ENCODE data around the gene COX20. TPM values are rescaled to one million over a fixed set of nuclear protein-coding genes. Genes with fewer than 3 reads are reported as not detected.

Gene COX20, protein sequence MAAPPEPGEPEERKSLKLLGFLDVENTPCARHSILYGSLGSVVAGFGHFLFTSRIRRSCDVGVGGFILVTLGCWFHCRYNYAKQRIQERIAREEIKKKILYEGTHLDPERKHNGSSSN
- total RNA-seq (10 to 100 TPM; 43.5 to 77.4 (median 59.8) TPM), polyA plus RNA-seq (100 to 1,000 TPM in 1 of 2 donors, 10 to 100 TPM in 1; 58.3 to 122 TPM)
- long read RNA-seq, donor 1, transcript COX20-202 (3 exons, 1,005 nt), result major isoform, 76 of 177 reads
- long read RNA-seq, donor 1, transcript COX20-203 (4 exons, 2,631 nt), result minor isoform, 68 of 177 reads
- long read RNA-seq, donor 1, partial matches to known transcripts, result 7 of 177 reads
- long read RNA-seq, donor 1, other reads (novel, unspliced or antisense), result 19 of 177 reads
- long read RNA-seq, donor 2, transcript COX20-203 (4 exons, 2,631 nt), result major isoform, 106 of 225 reads
- long read RNA-seq, donor 2, transcript COX20-202 (3 exons, 1,005 nt), result minor isoform, 98 of 225 reads
- long read RNA-seq, donor 2, partial matches to known transcripts, result 4 of 225 reads
- long read RNA-seq, donor 2, other reads (novel, unspliced or antisense), result 11 of 225 reads
- long read RNA-seq, donor 3, transcript COX20-203 (4 exons, 2,631 nt), result major isoform, 66 of 122 reads
- long read RNA-seq, donor 3, transcript COX20-202 (3 exons, 1,005 nt), result minor isoform, 39 of 122 reads
- long read RNA-seq, donor 3, partial matches to known transcripts, result 6 of 122 reads
- long read RNA-seq, donor 3, other reads (novel, unspliced or antisense), result 9 of 122 reads

DNA sequence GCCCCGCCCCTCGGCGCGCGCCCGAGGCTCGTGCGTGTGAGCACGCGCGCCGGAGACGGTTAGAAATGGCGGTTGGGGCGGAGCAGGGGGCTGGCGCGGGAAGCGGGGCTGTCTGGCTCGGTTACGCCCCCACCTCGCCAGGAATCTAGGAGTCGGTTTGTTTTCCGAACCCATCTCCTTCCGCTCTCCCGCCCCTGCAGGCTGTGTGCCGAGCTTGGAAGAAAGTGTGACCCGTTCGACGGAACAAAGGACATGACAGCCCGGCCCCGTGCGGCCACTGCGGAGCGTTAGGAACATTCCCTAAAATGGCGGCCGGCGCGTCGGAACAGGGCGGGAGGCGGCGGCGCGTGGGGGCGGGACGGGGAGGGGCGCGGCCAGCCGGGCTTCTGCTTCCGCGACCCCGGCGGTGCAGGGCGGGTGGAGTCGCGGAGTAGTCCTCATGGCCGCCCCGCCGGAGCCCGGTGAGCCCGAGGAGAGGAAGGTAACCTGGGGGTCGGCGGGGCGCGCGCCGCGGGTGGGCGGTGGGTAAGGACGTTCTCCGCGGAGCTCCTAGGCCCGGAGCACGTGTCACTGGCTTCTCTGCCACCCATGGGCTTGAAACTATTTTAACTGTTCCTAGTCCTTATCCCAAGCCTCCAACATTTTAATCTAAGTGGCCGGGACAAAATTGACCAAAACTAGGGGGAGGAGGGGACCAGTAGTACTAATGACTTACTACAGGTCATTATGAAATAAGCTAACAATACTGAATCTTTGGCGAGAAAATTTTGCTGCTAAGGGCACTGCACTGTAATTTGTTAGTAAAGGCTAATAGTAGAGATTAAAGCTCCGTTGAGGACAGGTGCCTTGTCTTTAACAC, at the start of gene COX20:
Gene COX20, plus strand, starts transcription at position 383 of the 859 bp plus-strand sequence. Its CDS starts 57 bp downstream, at position 440.
- ATAC-seq (peak; percentile 80 to 93 (median 87)), DNase-seq (peak; percentile 92 to 94 (median 93))
- peak in 1 of 2 donors; percentile 33 for TF ChIP-seq POLR2A (IDR thresholded peaks at IDR 0.05)
- TF ChIP-seq, protein P1, sequence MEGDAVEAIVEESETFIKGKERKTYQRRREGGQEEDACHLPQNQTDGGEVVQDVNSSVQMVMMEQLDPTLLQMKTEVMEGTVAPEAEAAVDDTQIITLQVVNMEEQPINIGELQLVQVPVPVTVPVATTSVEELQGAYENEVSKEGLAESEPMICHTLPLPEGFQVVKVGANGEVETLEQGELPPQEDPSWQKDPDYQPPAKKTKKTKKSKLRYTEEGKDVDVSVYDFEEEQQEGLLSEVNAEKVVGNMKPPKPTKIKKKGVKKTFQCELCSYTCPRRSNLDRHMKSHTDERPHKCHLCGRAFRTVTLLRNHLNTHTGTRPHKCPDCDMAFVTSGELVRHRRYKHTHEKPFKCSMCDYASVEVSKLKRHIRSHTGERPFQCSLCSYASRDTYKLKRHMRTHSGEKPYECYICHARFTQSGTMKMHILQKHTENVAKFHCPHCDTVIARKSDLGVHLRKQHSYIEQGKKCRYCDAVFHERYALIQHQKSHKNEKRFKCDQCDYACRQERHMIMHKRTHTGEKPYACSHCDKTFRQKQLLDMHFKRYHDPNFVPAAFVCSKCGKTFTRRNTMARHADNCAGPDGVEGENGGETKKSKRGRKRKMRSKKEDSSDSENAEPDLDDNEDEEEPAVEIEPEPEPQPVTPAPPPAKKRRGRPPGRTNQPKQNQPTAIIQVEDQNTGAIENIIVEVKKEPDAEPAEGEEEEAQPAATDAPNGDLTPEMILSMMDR (IDR thresholded peaks at IDR 0.05), result peak in 2 of 12 donors; percentile 13 to 29
- Histone ChIP-seq H3K27ac (peak within 1 kb of the TSS; percentile 96 to 100 (median 98)), H3K4me3 (peak within 1 kb of the TSS; percentile 48 to 86 (median 78)), H3K36me3 (peaks cover 0 to 28% (median 12%) of the 10 kb centered on the region in 9 donors), H3K9me3 (no peaks in the 10 kb centered on the region), H3K27me3 (no peaks in the 10 kb centered on the region), H3K4me1 (peaks cover 3 to 53% (median 26%) of the 10 kb centered on the region in 12 donors)
- intact Hi-C loops (cut with DNase I), result loop anchor here in 9 of 10 donors (1.0 to 10.0 kb wide), 9 partner anchors 29 to 1581 kb away; partner anchors contain the start of genes HNRNPU (in 7 of the 9), CEP170 (in 1 of the 9), DESI2 (in 1 of the 9) and SDCCAG8 (in 1 of the 9)
- WGBS, 4 donors, result 0 to 4% (median 1%) methylated on average over 12 to 77 of the region's 77 CpGs

DNA sequence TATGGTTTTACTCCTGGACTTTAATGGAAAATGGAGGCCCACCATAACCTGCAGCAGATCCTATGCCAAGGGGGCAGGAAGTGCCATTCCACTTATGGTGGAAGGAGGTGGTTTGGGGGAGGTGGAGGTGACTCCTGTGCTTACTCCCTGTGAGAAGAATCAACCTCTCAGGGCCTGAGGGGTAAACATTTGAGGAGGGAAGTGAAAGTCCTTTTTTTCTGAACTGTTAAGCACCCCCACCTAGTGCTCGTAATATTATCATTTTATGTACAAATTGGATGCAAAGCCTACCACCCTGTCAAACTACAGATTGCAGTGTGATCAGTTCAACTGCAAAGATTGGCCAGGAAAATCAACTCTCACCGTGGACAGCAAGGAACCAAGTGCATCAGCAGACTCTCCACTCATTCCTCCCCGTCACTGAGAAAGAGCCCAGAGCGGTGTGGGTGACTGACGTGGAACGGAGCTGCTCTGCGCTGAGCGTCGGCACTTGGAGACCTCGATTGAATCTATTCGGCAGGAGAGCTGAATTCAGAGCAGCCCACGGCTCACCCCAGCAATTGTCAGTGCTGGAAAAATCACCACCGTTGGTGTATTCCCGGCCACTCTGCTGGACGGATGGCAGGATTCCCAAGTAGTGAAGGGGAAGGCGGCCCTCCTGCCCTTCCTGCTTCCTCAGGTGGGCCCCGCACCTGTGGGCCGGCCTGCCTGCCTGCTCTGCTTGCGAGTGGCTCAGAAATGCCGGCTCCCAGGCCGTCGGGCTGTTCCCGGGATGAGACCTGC, 46.8 kb upstream of the COX20 start:
- TF ChIP-seq, protein P1 (IDR thresholded peaks at IDR 0.05), result no peak
- TF ChIP-seq POLR2A (IDR thresholded peaks at IDR 0.05), result no peak
- intact Hi-C loops (cut with DNase I), result loop anchor here in 1 of 10 donors (2.0 kb wide), 1 partner anchor 184 kb away; no protein-coding TSS in a partner anchor
- Histone ChIP-seq H3K4me1 (no peaks in the 10 kb centered on the region), H3K27me3 (no peaks in the 10 kb centered on the region), H3K4me3 (no peak overlapping the region), H3K36me3 (no peaks in the 10 kb centered on the region), H3K9me3 (no peaks in the 10 kb centered on the region), H3K27ac (no peak overlapping the region)
- WGBS, 4 donors, result 76 to 86% (median 79%) methylated on average over 21 to 23 of the region's 23 CpGs
- no peak for DNase-seq
- no peak for ATAC-seq

DNA sequence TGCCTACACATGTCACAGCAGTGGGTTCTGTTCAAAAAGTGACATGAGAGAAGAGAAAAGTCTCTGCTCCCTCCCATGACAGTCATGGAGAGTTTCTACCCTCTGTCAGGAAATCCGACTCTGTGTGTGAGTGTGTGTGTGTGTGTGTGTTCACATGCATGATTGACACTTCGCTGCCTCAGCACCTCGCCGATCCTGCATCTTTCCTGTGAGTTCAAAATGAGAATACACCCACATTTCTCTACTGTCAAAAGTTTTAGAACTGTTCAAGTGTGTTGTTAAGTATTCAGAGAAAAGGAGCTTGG, 46.2 kb upstream of the COX20 start:
- Histone ChIP-seq H3K27me3 (no peaks in the 10 kb centered on the region), H3K27ac (no peak overlapping the region), H3K4me1 (no peaks in the 10 kb centered on the region), H3K9me3 (no peaks in the 10 kb centered on the region), H3K4me3 (no peak overlapping the region), H3K36me3 (no peaks in the 10 kb centered on the region)
- TF ChIP-seq, protein P1 (IDR thresholded peaks at IDR 0.05), result no peak
- TF ChIP-seq POLR2A (IDR thresholded peaks at IDR 0.05), result no peak
- ATAC-seq (no peak), DNase-seq (no peak)
- 54 to 71% (median 64%) methylated on average over 4 of the region's 4 CpGs for WGBS, 4 donors
- intact Hi-C loops (cut with DNase I), result loop anchor here in 1 of 10 donors (2.0 kb wide), 1 partner anchor 184 kb away; no protein-coding TSS in a partner anchor
